Measurements from ENCODE around the gene HLA-F.

GRCh38 chr6:29744621-29745020, 21.4 kb downstream of the HLA-F start:
- TF ChIP-seq CTCF (IDR thresholded peaks at IDR 0.05) (no peak), POLR2A (IDR thresholded peaks at IDR 0.05) (no peak)
